Smooth muscle cell of the brain vasculature (primary cell): ENCODE results near the gene PCSK6.
"Not testable (repeated sequence)": the region's sequence is repeated elsewhere in the genome, so short reads cannot be mapped to it uniquely, and the experiment has no call there.

ENCODE experiments used
- DNase-seq: peaks from one replicate; pipeline ENCODE4 v3.0.0-alpha.2; 2012; ENCODE audit warnings: low read depth, low spot score

Gene PCSK6

GRCh38 chr15:101463696-101464095 lies 25.8 kb downstream of the PCSK6 start:
- not testable (repeated sequence) for DNase-seq

- no peak for DNase-seq
Observed at GRCh38 chr15:101463270-101463669, 26.2 kb downstream of the PCSK6 start.

GRCh38 chr15:101461097-101461496 lies 28.4 kb downstream of the PCSK6 start:
- DNase-seq, result no peak

GRCh38 chr15:101459579-101460300 lies 29.8 kb downstream of the PCSK6 start:
- no peak for DNase-seq

- no peak for DNase-seq
Observed at GRCh38 chr15:101458908-101459578, 30.5 kb downstream of the PCSK6 start.

GRCh38 chr15:101458158-101458900 lies 31.2 kb downstream of the PCSK6 start:
- no peak for DNase-seq

- no peak for DNase-seq
Observed at GRCh38 chr15:101457696-101458095, 31.8 kb downstream of the PCSK6 start.

- no peak for DNase-seq
Observed at GRCh38 chr15:101456057-101456739, 33.3 kb downstream of the PCSK6 start.

GRCh38 chr15:101455291-101456025 lies 34.0 kb downstream of the PCSK6 start:
- DNase-seq, result no peak

GRCh38 chr15:101454781-101455180 lies 34.7 kb downstream of the PCSK6 start:
- not testable (repeated sequence) for DNase-seq

GRCh38 chr15:101454365-101454764 lies 35.1 kb downstream of the PCSK6 start:
- DNase-seq, result no peak

GRCh38 chr15:101453123-101454120 lies 36.1 kb downstream of the PCSK6 start:
- DNase-seq, result no peak

GRCh38 chr15:101452572-101452971 lies 36.9 kb downstream of the PCSK6 start:
- DNase-seq, result no peak

GRCh38 chr15:101451846-101452245 lies 37.7 kb downstream of the PCSK6 start:
- no peak for DNase-seq

- no peak for DNase-seq
Observed at GRCh38 chr15:101451266-101451799, 38.2 kb downstream of the PCSK6 start.

- DNase-seq, result no peak
Observed at GRCh38 chr15:101450403-101451265, 38.9 kb downstream of the PCSK6 start.

- DNase-seq, result no peak
Observed at GRCh38 chr15:101449471-101450402, 39.8 kb downstream of the PCSK6 start.

GRCh38 chr15:101448336-101448735 lies 41.2 kb downstream of the PCSK6 start:
- no peak for DNase-seq
